ENCODE data around the gene PINK1. TPM values are rescaled to one million over a fixed set of nuclear protein-coding genes. Genes with fewer than 3 reads are reported as not detected.
A peak's percentile ranks its signal among the peaks of the same experiment; 100 is the strongest.

PINK1 gene
- total RNA-seq, 1 experiment from 2014 or later, result 17.0 TPM

DNA sequence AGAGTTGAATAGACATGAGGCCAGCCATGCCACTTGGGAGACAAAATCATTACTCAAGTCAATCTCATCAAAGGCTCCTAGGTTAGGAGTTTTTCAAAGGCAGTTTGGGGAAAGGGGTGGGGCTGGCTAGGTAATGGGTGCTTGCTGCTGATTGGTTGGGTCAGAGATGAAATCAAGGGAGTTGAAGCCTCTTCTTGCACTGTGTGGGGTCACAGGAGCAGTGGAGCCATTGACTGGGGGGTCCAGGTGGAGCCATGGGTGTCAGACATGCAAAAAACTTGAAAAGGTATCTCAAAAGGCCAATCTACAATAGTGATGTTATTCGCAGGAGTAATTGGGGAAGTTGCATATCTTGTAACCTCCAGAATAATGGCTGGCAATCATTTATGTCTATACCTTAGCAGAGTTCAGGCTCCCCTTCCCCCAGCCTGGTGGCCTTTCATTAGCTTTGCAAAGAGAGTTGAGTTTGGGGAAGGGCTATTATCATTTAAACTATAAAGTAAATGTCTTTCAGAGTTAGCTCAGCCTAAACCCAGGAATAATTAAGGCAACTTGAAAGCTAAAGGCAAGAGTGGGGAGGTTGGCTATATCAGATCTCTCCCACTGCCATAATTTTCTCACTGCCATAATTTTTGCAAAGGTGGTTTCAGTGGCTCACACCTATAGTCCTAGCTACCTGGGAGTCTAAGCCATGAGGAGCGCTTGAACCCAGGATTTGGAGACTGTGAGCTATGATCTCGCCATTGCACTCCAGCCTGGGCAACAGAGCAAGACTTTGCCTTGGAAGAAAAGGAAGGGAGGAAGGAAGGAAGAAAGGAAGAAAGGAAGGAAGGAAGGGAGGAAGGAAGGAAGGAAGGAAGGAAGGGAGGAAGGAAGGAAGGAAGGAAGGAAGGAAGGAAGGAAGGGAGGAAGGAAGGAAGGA is 7.8 kb upstream of the PINK1 start:
- peak overlapping the region; percentile 28 for H3K4me2 ChIP-seq (ENCODE audit: insufficient read depth, insufficient read length, low read length)
- H4K8ac ChIP-seq (replicated peaks; ENCODE audit: insufficient read length, low read depth, low read length), result no peak overlapping the region
- H3K27ac Mint-ChIP-seq, result peak overlapping the region; percentile 9 to 96 (median 89); a peak in 5 of 7 replicates

More for the DNA sequence above, 7.8 kb upstream of the PINK1 start:
- H3K56ac ChIP-seq (ENCODE audit: insufficient read length, low read depth, low read length), result no peak overlapping the region
- H2BK12ac ChIP-seq (ENCODE audit: insufficient read length, low read depth, low read length), result no peak overlapping the region
- Mint-ChIP-seq H3K36me3 (ENCODE audit: insufficient read depth in 1 of 3, low read depth in 3 of 3) (peaks cover 0 to 27% (median 19%) of the 10 kb centered on the region in 3 experiments; a peak in 6 of 7 replicates), H3K9me3 (peaks cover 24 to 29% of the 10 kb centered on the region in 2 experiments), H3K4me3 (peak overlapping the region; percentile 1 to 62; a peak in 4 of 5 replicates), H3K4me1 (peaks cover 39 to 40% of the 10 kb centered on the region in 2 experiments), H3K27me3 (ENCODE audit: low read depth) (no peaks in the 10 kb centered on the region; the same call in 1 of the 2 replicates)
- H3K27ac ChIP-seq (ENCODE audit: insufficient read length, low read depth, low read length), result peak overlapping the region; percentile 55
- no peak overlapping the region for H2AFZ ChIP-seq (ENCODE audit: low read length)
- H3K23ac ChIP-seq (ENCODE audit: insufficient read length, low read depth, low read length), result no peak overlapping the region
- no peak overlapping the region for H3K4ac ChIP-seq (ENCODE audit: low read depth, low read length)
- peak; percentile 80 for DNase-seq
- H3K18ac ChIP-seq (ENCODE audit: insufficient read length, low read depth, low read length), result no peak overlapping the region
- WGBS (ENCODE audit: extremely low coverage, insufficient read length, low lambda C conversion rate), result no CpG with 5 or more reads among the region's 3 CpGs
- no peak overlapping the region for H3K9ac ChIP-seq (ENCODE audit: extremely low read depth, insufficient read length, low read length)
- H4K20me1 ChIP-seq (ENCODE audit: control insufficient read depth, insufficient read depth, insufficient read length), result no peaks in the 10 kb centered on the region
- peaks cover 6% of the 10 kb centered on the region; the same call in 1 of the 2 replicates for H3K4me1 ChIP-seq (ENCODE audit: insufficient read depth, low read length)
- H2BK120ac ChIP-seq (ENCODE audit: low read depth, low read length, poor library complexity, severe bottlenecking), result no peak overlapping the region
- H3K23me2 ChIP-seq (ENCODE audit: insufficient read length, low read depth, low read length, poor library complexity, severe bottlenecking), result no peaks in the 10 kb centered on the region
- no peak overlapping the region for H2BK15ac ChIP-seq (ENCODE audit: low read depth, low read length)
- H3K14ac ChIP-seq (ENCODE audit: insufficient read depth, low read length), result no peak overlapping the region
- H4K91ac ChIP-seq (ENCODE audit: insufficient read length, low read depth, low read length), result no peak overlapping the region
- no peaks in the 10 kb centered on the region for H3K79me2 ChIP-seq (ENCODE audit: insufficient read depth, low read length)
- no peaks in the 10 kb centered on the region for H3K79me1 ChIP-seq (ENCODE audit: insufficient read depth, low read depth, low read length, poor library complexity, severe bottlenecking)
- H3T11ph ChIP-seq (ENCODE audit: low read length), result no peak overlapping the region
- H4K5ac ChIP-seq (ENCODE audit: insufficient read length, low read depth, low read length), result peak overlapping the region; percentile 36
- H2BK5ac ChIP-seq (ENCODE audit: insufficient read length, low read length), result no peak overlapping the region
- TF ChIP-seq, protein P1, sequence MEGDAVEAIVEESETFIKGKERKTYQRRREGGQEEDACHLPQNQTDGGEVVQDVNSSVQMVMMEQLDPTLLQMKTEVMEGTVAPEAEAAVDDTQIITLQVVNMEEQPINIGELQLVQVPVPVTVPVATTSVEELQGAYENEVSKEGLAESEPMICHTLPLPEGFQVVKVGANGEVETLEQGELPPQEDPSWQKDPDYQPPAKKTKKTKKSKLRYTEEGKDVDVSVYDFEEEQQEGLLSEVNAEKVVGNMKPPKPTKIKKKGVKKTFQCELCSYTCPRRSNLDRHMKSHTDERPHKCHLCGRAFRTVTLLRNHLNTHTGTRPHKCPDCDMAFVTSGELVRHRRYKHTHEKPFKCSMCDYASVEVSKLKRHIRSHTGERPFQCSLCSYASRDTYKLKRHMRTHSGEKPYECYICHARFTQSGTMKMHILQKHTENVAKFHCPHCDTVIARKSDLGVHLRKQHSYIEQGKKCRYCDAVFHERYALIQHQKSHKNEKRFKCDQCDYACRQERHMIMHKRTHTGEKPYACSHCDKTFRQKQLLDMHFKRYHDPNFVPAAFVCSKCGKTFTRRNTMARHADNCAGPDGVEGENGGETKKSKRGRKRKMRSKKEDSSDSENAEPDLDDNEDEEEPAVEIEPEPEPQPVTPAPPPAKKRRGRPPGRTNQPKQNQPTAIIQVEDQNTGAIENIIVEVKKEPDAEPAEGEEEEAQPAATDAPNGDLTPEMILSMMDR (conservative IDR thresholded peaks at IDR 0.05), result no peak
- H2AK5ac ChIP-seq (ENCODE audit: insufficient read length, low read length), result no peak overlapping the region
- no peak overlapping the region for H2BK20ac ChIP-seq (ENCODE audit: low read depth, low read length, poor library complexity, severe bottlenecking)
- no peaks in the 10 kb centered on the region for H3K27me3 ChIP-seq (ENCODE audit: insufficient read depth, low read length)
- peaks cover 12% of the 10 kb centered on the region for H3K9me3 ChIP-seq (ENCODE audit: control insufficient read depth, low read depth, low read length)
